HEK293T (cell line): Measurements from ENCODE around the gene SUPT4H1.

Experiments used
- ARNT ChIP-seq: fragments of 450-650 bp; IDR thresholded peaks from 2 replicates; pipeline ENCODE4 v1.6.1; 2017; ENCODE audit warnings: mild to moderate bottlenecking
- BHLHE40 ChIP-seq: fragments of 450-650 bp; IDR thresholded peaks from 2 replicates; pipeline ENCODE4 v1.6.1; 2016; ENCODE audit warnings: mild to moderate bottlenecking, moderate library complexity, borderline replicate concordance
- ELF4 ChIP-seq: fragments of 450-650 bp; IDR thresholded peaks from 2 replicates; pipeline ENCODE4 v1.6.1; 2017; ENCODE audit warnings: antibody characterized with exemption
- FOXA1 ChIP-seq: fragments of 450-650 bp; IDR thresholded peaks from 2 replicates; pipeline ENCODE4 v1.6.1; 2016; ENCODE audit warnings: mild to moderate bottlenecking
- FOXK2 ChIP-seq: fragments of 450-650 bp; IDR thresholded peaks from 2 replicates; pipeline ENCODE4 v1.6.1; 2016; ENCODE audit warnings: mild to moderate bottlenecking
- FOXM1 ChIP-seq: fragments of 450-650 bp; IDR thresholded peaks from 2 replicates; pipeline ENCODE4 v1.6.1; 2017; ENCODE audit warnings: mild to moderate bottlenecking, borderline replicate concordance
- HDGF ChIP-seq: fragments of 450-650 bp; IDR thresholded peaks from 2 replicates; pipeline ENCODE4 v1.6.1; 2017; ENCODE audit warnings: antibody characterized with exemption, borderline replicate concordance
- LEF1 ChIP-seq: fragments of 450-650 bp; IDR thresholded peaks from 2 replicates; pipeline ENCODE4 v1.6.1; 2017; ENCODE audit warnings: mild to moderate bottlenecking, borderline replicate concordance
- NFRKB ChIP-seq: fragments of 450-650 bp; IDR thresholded peaks from 2 replicates; pipeline ENCODE4 v1.6.1; 2016; ENCODE audit warnings: mild to moderate bottlenecking, moderate library complexity
- PKNOX1 ChIP-seq: fragments of 450-650 bp; IDR thresholded peaks from 2 replicates; pipeline ENCODE4 v1.6.1; 2016
- SP1 ChIP-seq: fragments of 450-650 bp; IDR thresholded peaks from 2 replicates; pipeline ENCODE4 v1.6.1; 2017
- SUZ12 ChIP-seq: fragments of 450-650 bp; IDR thresholded peaks from 2 replicates; pipeline ENCODE4 v1.6.1; 2016; ENCODE audit warnings: mild to moderate bottlenecking
- TARDBP ChIP-seq: fragments of 450-650 bp; IDR thresholded peaks from 2 replicates; pipeline ENCODE4 v1.6.1; 2016
- ZNF384 ChIP-seq: fragments of 450-650 bp; IDR thresholded peaks from 2 replicates; pipeline ENCODE4 v1.6.1; 2016

GRCh38 chr17:58376472-58377000 lies 24.5 kb upstream of the SUPT4H1 start:
- TF ChIP-seq SP1 = no peak
- TF ChIP-seq FOXM1 = no peak
- TF ChIP-seq HDGF = no peak
- no peak for TF ChIP-seq LEF1
- TF ChIP-seq FOXA1 = no peak
- TF ChIP-seq BHLHE40 = no peak
- no peak for TF ChIP-seq TARDBP
- TF ChIP-seq NFRKB = no peak
- no peak for TF ChIP-seq PKNOX1
- TF ChIP-seq FOXK2 = no peak
- TF ChIP-seq SUZ12 = no peak
- TF ChIP-seq ELF4 = no peak
- TF ChIP-seq ARNT = no peak
- no peak for TF ChIP-seq ZNF384
